HUES64 (cell line): ENCODE measurements around the gene LTBP1.

Experiments
- H3K27ac ChIP-seq: 2 replicates; pipeline ENCODE4 v1.7.0; 2013; ENCODE audit warnings: low read depth, low read length, inconsistent platforms
- H3K27me3 ChIP-seq: 2 replicates; pipeline ENCODE4 v1.6.1; 2013; ENCODE audit warnings: mild to moderate bottlenecking, low read length; ENCODE audit not compliant: insufficient read depth
- H3K36me3 ChIP-seq: 2 replicates; pipeline ENCODE4 v1.6.1; 2013; ENCODE audit warnings: mild to moderate bottlenecking, low read length; ENCODE audit not compliant: insufficient read depth
- H3K4me1 ChIP-seq: 2 replicates; pipeline ENCODE4 v1.6.1; 2013; ENCODE audit warnings: mild to moderate bottlenecking, low read length, moderate library complexity; ENCODE audit not compliant: insufficient read depth
- H3K4me3 ChIP-seq: 2 replicates; pipeline ENCODE4 v1.5.1; 2013; ENCODE audit warnings: mild to moderate bottlenecking, low read length, moderate library complexity
- H3K9ac ChIP-seq: 2 replicates; pipeline ENCODE4 v1.6.1; 2013; ENCODE audit warnings: mild to moderate bottlenecking, low read depth, low read length
- H3K9me3 ChIP-seq: 2 replicates; pipeline ENCODE4 v1.6.1; 2013; ENCODE audit warnings: low read depth, low read length; ENCODE audit not compliant: insufficient read depth
- WGBS: fragments of 150-250, 120-280 bp; methylation state at CpG from one replicate; pipeline ENCODE4 v1.1.7; 2013; ENCODE audit warnings: missing lambda C conversion rate; 5-methylcytosine and 5-hydroxymethylcytosine counted together

Gene LTBP1

DNA sequence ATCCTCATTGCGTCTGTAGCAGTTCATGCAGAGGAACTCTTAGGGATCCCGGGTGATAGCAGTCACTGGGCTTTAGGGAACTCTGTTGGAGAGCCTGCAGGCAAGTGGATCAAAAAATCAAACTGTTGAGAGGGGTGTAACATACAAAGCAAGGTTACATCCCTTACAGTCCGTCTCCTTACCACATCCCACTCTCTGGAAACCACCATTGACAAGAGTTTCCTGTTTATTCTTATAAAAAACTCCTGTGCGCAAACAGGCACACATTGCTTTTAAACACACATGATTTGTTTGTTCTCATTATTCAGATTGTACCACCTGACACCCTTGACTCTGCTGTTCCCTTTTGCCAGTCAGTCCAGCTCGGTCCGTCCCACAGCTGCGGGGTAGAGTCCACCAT lies 137.7 kb downstream of the LTBP1 start:
- no peaks in the 10 kb centered on the region for H3K9me3 ChIP-seq
- peaks cover 45% of the 10 kb centered on the region for H3K27me3 ChIP-seq
- peaks cover 11% of the 10 kb centered on the region; the same call in 1 of the 2 replicates for H3K4me1 ChIP-seq
- WGBS: 91% methylated on average over 7 of the region's 7 CpGs
- H3K9ac ChIP-seq: no peak overlapping the region
- no peak overlapping the region for H3K27ac ChIP-seq
- no peak overlapping the region for H3K4me3 ChIP-seq
- no peaks in the 10 kb centered on the region for H3K36me3 ChIP-seq

DNA sequence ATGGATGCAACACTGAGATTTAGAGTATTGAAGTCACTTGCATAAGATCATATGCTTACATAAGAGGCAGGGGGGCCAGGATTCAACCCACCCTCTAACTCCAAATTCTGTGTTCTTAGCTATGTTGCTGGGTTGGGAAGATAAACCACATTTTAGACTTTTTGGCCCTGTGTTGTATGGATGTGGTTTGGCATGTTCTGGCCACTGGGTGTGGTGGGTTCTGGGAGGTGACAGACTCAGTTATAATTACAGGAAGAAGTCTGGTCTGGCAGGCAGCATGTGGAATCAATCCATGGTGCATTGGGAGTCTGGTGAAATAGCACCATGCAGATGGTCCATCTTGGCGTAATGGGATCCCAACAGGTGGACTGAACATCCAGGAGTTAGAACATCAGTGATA lies 138.9 kb downstream of the LTBP1 start:
- Histone ChIP-seq H3K9ac (no peak overlapping the region), H3K36me3 (no peaks in the 10 kb centered on the region), H3K4me1 (peaks cover 11% of the 10 kb centered on the region; the same call in 1 of the 2 replicates), H3K27me3 (peaks cover 45% of the 10 kb centered on the region), H3K27ac (no peak overlapping the region), H3K9me3 (no peaks in the 10 kb centered on the region), H3K4me3 (no peak overlapping the region)
- WGBS: 100% methylated on average over 1 of the region's 1 CpG

DNA sequence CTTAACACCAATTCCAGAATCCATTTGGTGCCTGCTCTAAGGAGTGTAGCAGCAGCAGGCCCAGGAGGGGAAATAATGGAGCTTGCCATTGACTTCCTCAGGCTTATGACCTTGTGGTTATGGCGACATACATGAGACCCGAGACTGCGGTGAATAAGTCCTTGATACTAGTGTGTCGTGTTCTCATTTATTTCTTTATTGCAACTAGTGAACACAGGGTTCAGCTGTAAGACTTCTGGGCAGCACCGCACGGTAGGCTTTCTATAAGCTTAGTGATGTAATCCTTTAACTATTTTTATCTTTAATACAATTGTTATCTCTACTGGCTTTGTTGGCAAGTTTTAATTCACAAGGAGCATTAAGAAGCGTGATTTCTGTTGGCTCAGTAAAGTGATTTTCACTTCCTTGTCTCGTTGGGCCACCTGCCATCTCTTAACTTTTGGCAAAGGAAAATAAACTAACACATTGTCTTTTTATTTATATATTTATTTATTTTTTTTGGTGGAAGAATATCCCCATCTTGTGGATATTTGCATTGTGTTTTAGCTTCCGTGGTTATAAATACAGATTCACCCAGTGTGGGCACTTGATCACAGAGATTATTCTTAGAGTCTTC lies 139.8 kb downstream of the LTBP1 start:
- H3K27ac ChIP-seq: no peak overlapping the region
- no peak overlapping the region for H3K4me3 ChIP-seq
- no peaks in the 10 kb centered on the region for H3K9me3 ChIP-seq
- H3K9ac ChIP-seq: no peak overlapping the region
- WGBS: 96% methylated on average over 7 of the region's 9 CpGs
- peaks cover 11% of the 10 kb centered on the region; the same call in 1 of the 2 replicates for H3K4me1 ChIP-seq
- no peaks in the 10 kb centered on the region for H3K36me3 ChIP-seq
- peaks cover 37% of the 10 kb centered on the region for H3K27me3 ChIP-seq

DNA sequence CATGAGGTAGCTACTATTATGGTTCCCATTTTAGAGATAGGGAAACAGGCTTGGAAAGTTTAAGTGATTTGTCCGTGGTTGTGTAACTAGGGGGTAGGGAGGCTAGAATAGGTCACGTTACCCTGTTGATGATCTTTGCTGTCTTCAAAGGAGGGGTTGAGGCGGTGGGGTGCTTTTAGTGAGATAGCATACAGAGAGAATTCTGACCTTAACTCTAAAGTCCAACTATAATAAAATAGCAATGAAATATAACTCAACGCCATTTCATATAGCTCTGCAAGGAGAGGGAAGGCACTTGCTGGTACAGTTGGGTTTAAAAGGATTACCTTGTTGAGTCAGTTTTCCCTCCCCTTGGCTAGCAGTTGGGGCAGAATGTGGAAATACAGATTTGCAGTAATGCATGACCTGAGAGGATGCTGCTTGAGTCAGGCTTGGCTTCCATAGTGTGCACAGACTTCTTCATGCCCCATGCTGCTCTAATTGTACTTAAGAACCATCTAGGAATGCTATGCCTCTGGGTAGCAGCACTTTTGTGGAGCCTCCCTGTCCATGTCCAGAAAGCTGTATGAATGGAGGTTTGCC lies 143.9 kb downstream of the LTBP1 start:
- Histone ChIP-seq H3K4me3 (no peak overlapping the region), H3K36me3 (no peaks in the 10 kb centered on the region), H3K9me3 (no peaks in the 10 kb centered on the region), H3K4me1 (no peaks in the 10 kb centered on the region), H3K27ac (no peak overlapping the region), H3K27me3 (peaks cover 2% of the 10 kb centered on the region), H3K9ac (no peak overlapping the region)
- 88% methylated on average over 4 of the region's 4 CpGs for WGBS

DNA sequence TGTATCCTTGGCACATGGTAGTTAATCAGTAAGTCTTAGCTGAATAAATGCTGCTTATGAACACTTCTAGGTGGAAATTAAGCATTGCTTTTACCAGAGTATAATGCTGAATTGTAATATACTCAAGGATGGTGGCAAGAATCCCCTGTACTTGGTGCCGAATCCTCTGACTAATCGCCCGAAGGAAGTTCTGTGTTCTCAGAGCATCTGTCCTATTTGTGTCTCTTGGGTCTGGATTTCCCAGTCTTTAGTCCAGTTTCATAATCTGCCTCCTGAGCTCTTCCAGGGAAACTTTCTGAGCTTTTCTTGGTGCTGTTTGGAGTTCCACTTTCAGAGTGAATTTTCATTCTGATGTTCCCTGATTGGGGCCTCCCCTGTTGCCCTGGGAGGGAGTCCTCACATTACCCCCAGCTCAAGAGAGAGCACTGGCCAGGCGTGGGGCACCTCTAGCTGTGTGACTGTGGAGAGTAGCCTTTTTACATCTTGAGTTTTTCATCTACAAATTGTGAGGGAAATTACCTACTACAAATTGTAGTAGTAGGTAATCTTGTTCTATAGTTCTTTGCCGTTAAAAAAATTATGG lies 144.9 kb downstream of the LTBP1 start:
- H3K27ac ChIP-seq: no peak overlapping the region
- H3K4me1 ChIP-seq: no peaks in the 10 kb centered on the region
- no peak overlapping the region for H3K4me3 ChIP-seq
- no peaks in the 10 kb centered on the region for H3K9me3 ChIP-seq
- H3K27me3 ChIP-seq: no peaks in the 10 kb centered on the region
- 91% methylated on average over 4 of the region's 5 CpGs for WGBS
- H3K9ac ChIP-seq: no peak overlapping the region
- H3K36me3 ChIP-seq: no peaks in the 10 kb centered on the region

DNA sequence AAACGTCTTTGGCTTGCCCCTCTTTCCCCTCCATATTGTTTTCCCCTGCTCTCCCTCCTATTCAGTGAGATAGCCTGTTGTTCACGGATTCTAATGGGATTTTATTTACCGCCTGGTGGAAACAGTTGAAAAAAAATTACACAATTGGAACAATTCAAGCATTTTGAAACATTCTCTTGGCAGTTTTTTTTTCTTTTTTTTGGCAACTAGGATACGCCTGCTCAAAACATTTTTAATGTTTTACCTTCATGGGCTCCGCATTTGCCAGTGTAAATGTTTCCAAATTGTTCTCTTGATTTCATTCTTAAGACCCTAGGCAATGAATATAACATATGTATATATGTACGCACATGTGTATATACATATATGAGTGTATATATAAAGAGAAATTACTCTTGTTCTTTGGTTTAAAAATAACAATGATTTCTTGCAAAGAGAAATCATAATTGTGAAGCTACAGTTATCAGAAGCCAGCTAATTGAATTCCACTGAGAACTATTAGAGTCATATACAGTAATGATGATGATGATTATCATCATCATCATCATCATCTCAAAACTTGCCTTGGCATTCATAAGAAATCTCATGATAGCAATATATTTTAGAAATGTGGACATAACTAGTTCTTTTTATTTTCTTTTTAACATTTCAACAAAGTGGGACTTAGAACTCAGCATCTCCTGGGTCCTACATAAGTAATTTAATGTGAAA lies 146.7 kb downstream of the LTBP1 start:
- no peak overlapping the region for H3K4me3 ChIP-seq
- H3K27me3 ChIP-seq: no peaks in the 10 kb centered on the region
- no peaks in the 10 kb centered on the region for H3K9me3 ChIP-seq
- H3K36me3 ChIP-seq: no peaks in the 10 kb centered on the region
- 93% methylated on average over 5 of the region's 6 CpGs for WGBS
- H3K27ac ChIP-seq: no peak overlapping the region
- H3K4me1 ChIP-seq: no peaks in the 10 kb centered on the region
- H3K9ac ChIP-seq: no peak overlapping the region

DNA sequence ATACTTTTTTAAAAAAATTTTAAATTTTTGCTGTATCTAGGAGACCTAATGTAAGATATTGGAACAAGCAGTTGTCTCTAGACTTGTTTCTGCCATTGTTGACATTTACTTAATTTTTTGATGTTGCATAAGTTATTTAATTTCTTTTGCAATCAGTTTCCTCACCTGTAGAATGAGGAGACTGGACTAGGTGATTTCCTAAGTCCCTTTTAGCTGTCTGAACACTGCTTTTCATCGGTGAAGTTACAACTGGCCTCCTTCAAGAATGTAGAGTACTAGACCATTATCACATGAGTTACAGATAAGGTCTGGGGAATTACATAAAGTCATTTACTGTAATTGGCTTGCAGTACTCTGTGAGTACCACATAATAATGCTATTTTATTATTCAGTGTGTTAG lies 147.6 kb downstream of the LTBP1 start:
- Histone ChIP-seq H3K27ac (no peak overlapping the region), H3K4me3 (no peak overlapping the region)
- 94% methylated on average over 1 of the region's 1 CpG for WGBS

DNA sequence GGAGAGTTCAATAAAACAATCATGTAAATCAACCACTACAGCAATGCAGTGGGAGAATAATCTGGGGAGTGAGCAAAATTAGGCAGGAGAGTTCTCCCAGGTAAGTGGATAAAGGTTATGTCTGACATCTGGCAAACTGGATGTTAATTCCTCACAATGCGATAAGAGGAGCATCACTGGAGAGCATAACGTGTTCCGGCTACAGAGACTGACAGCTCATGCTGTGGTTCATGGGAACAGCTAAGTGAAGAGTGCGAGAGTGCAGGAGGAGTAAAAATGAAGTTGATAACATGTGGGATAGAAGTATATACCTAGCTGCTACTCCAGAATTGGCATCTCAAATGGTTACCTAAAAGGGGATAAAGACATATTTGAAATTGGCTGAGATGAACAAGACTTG lies 153.2 kb downstream of the LTBP1 start:
- H3K4me3 ChIP-seq: no peak overlapping the region
- no peak overlapping the region for H3K27ac ChIP-seq
- H3K9ac ChIP-seq: no peak overlapping the region
- peaks cover 11% of the 10 kb centered on the region; the same call in 1 of the 2 replicates for H3K4me1 ChIP-seq
- no peaks in the 10 kb centered on the region for H3K27me3 ChIP-seq
- no peaks in the 10 kb centered on the region for H3K9me3 ChIP-seq
- WGBS: 93% methylated on average over 4 of the region's 4 CpGs
- H3K36me3 ChIP-seq: no peaks in the 10 kb centered on the region

More for the DNA sequence above, 147.6 kb downstream of the LTBP1 start:
- H3K36me3 ChIP-seq: no peaks in the 10 kb centered on the region
- H3K9ac ChIP-seq: no peak overlapping the region
- no peaks in the 10 kb centered on the region for H3K9me3 ChIP-seq
- no peaks in the 10 kb centered on the region for H3K4me1 ChIP-seq
- no peaks in the 10 kb centered on the region for H3K27me3 ChIP-seq

DNA sequence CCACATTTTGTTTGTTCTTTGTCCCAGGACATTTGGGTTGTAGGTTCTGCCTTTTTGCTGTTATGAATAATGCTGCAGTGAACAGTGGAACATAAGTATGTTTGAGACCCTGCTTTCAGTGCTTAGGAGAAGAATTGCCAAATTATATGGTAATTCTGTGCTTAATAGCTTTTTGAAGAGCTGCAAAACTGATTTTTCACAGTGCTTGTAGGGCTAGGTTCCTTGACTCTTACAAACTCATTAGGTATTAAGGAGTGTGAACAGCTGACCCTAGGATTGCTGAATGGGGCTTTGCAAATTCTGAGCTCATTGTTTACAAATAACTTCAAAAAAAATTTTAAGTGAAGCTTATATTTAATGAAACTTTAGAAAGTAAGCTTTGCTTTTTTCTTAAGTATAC lies 154.2 kb downstream of the LTBP1 start:
- Histone ChIP-seq H3K36me3 (no peaks in the 10 kb centered on the region), H3K9me3 (no peaks in the 10 kb centered on the region), H3K9ac (no peak overlapping the region), H3K4me3 (no peak overlapping the region), H3K4me1 (peaks cover 11% of the 10 kb centered on the region; the same call in 1 of the 2 replicates), H3K27ac (no peak overlapping the region), H3K27me3 (no peaks in the 10 kb centered on the region)

DNA sequence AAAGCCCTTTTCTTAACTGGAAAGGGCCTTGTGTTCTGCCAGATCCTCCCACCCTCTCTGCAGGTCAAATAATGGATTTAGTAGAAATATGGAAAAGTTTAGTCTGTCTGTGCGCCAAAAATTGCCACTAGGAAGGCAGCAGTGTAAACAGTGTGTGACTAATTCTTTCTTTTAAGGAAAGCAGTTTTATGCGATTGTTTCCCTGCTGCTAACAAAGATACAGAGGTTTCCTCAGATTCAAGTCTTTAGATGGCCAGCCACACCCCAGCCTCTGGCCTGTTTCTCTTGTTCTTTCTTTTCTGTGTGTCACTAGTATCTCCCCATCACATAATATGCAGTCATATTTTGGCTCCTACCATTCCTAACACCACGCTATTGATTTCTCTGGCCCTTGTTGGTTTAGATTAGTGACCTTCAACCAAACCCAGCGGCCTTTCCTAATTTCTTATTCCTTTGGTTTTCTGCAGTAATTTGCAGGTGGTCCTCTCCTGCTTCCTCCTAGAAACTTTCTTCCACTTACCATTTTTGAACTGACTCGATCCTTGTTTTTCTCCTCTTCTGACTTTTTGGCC lies 157.4 kb downstream of the LTBP1 start:
- no peak overlapping the region for H3K4me3 ChIP-seq
- 89% methylated on average over 5 of the region's 5 CpGs for WGBS
- no peaks in the 10 kb centered on the region for H3K36me3 ChIP-seq
- H3K27ac ChIP-seq: no peak overlapping the region
- no peaks in the 10 kb centered on the region for H3K9me3 ChIP-seq
- no peaks in the 10 kb centered on the region for H3K27me3 ChIP-seq
- H3K4me1 ChIP-seq: peaks cover 15% of the 10 kb centered on the region; the same call in 1 of the 2 replicates
- no peak overlapping the region for H3K9ac ChIP-seq

DNA sequence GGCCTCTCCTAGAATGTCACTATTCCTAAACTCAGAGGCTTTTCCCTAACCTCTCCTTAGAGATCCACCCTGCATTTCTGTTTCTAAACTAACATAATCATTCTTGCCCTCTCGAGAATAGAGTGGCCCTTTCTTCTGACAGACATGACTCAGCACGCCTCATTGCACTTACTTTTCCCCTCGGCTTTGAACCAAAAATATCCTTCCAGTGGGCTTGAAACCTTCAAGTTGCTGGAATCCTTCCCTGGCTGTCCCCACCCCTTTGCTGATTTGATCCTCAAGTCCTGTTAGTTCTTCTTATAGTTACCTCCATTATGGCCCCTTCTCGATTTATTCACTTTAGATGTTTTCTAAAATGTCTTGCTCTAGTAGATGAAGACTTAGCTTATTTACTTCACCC lies 158.0 kb downstream of the LTBP1 start:
- WGBS: 78% methylated on average over 4 of the region's 4 CpGs
- no peak overlapping the region for H3K9ac ChIP-seq

More for the DNA sequence above, 158.0 kb downstream of the LTBP1 start:
- Histone ChIP-seq H3K4me1 (peaks cover 15% of the 10 kb centered on the region; the same call in 1 of the 2 replicates), H3K4me3 (no peak overlapping the region), H3K27ac (no peak overlapping the region), H3K9me3 (no peaks in the 10 kb centered on the region), H3K36me3 (no peaks in the 10 kb centered on the region), H3K27me3 (no peaks in the 10 kb centered on the region)
